Smooth muscle cell (in vitro differentiated cells): ENCODE results near the gene UNC119. TPM values are rescaled to one million over a fixed set of nuclear protein-coding genes. Genes with fewer than 3 reads are reported as not detected.

Experiments used
- DNase-seq: peaks from one replicate; lab custom pipeline; 2025; ENCODE audit not compliant: unreplicated experiment; lab: John Stamatoyannopoulos, UW
- H2AFZ ChIP-seq: fragments of 200-600 bp; sonication (generic); 2 replicates; pipeline ENCODE4 v1.6.0; 2016; ENCODE audit warnings: antibody characterized with exemption, low read depth, mild to moderate bottlenecking
- H3F3A ChIP-seq: fragments of 200-600 bp; sonication (generic); 2 replicates; pipeline ENCODE4 v1.6.0; 2017; ENCODE audit warnings: antibody characterized with exemption, low read depth
- H3K27ac ChIP-seq: fragments of 200-600 bp; sonication (generic); 2 replicates; pipeline ENCODE4 v1.5.1; 2016; ENCODE audit warnings: low read depth, mild to moderate bottlenecking
- H3K27me3 ChIP-seq: fragments of 200-600 bp; sonication (generic); 2 replicates; pipeline ENCODE4 v1.6.1; 2016; ENCODE audit warnings: low read depth, mild to moderate bottlenecking
- H3K36me3 ChIP-seq: fragments of 200-600 bp; sonication (generic); 2 replicates; pipeline ENCODE4 v1.5.1; 2016; ENCODE audit warnings: low read depth
- H3K4me1 ChIP-seq: fragments of 200-600 bp; sonication (generic); 2 replicates; pipeline ENCODE4 v1.5.1; 2016; ENCODE audit warnings: low read depth
- H3K4me2 ChIP-seq: fragments of 200-600 bp; sonication (generic); 2 replicates; pipeline ENCODE4 v1.6.0; 2016; ENCODE audit warnings: mild to moderate bottlenecking
- H3K4me3 ChIP-seq: fragments of 200-600 bp; sonication (generic); 2 replicates; pipeline ENCODE4 v1.5.1; 2016; ENCODE audit warnings: mild to moderate bottlenecking
- H3K79me2 ChIP-seq: fragments of 200-600 bp; sonication (generic); 2 replicates; pipeline ENCODE4 v1.6.0; 2016; ENCODE audit warnings: low read depth, mild to moderate bottlenecking
- H3K9ac ChIP-seq: fragments of 200-600 bp; sonication (generic); 2 replicates; pipeline ENCODE4 v1.6.0; 2016; ENCODE audit warnings: low read depth
- H3K9me3 ChIP-seq: fragments of 200-600 bp; sonication (generic); replicated peaks from 2 replicates; pipeline ENCODE4 v1.5.1; 2016; ENCODE audit warnings: low read depth
- H4K20me1 ChIP-seq: fragments of 200-600 bp; sonication (generic); 2 replicates; pipeline ENCODE4 v1.6.0; 2016; ENCODE audit warnings: low read depth
- CTCF ChIP-seq: fragments of 200-600 bp; sonication (generic); IDR thresholded peaks from 2 replicates; pipeline ENCODE4 v1.5.1; 2017; ENCODE audit warnings: borderline replicate concordance, mild to moderate bottlenecking, antibody characterized with exemption; ENCODE audit not compliant: insufficient read depth, poor library complexity, severe bottlenecking
- WGBS: methylation state at CpG from one replicate; pipeline ENCODE4 v1.1.7; 2016; ENCODE audit warnings: low lambda C conversion rate; 5-methylcytosine and 5-hydroxymethylcytosine counted together
- polyA plus RNA-seq: library from polyadenylated mRNA; unstranded; fragments of >200 nt; fragmentation: Nextera tagmentation; extraction: Ambion mirVana; gene quantifications from 2 replicates; pipeline ENCODE4 v1.2.1, GENCODE V29; 2016
- total RNA-seq: library from RNA; depleted of rRNA; stranded (reverse); fragments of >200 nt; gene quantifications from 2 replicates; pipeline ENCODE4 v1.2.3, GENCODE V29; 2014

Gene UNC119
- total and polyA plus RNA-seq, 2 experiments from 2014 or later, result 35.9 to 46.9 TPM

- no peaks in the 10 kb centered on the region for H3K36me3 ChIP-seq
- H2AFZ ChIP-seq, result no peak overlapping the region
- no peak for TF ChIP-seq CTCF
- no peaks in the 10 kb centered on the region for H3F3A ChIP-seq
- no peak overlapping the region for H3K4me2 ChIP-seq
- peaks cover 41% of the 10 kb centered on the region for H4K20me1 ChIP-seq
- no peaks in the 10 kb centered on the region for H3K27me3 ChIP-seq
- H3K4me1 ChIP-seq, result peaks cover 18% of the 10 kb centered on the region
- no peaks in the 10 kb centered on the region for H3K9me3 ChIP-seq
- no peak overlapping the region for H3K9ac ChIP-seq
- WGBS, result 83% methylated on average over 3 of the region's 3 CpGs
- H3K4me3 ChIP-seq, result no peak overlapping the region
- H3K79me2 ChIP-seq, result peaks cover 9% of the 10 kb centered on the region
- DNase-seq, result no peak
- H3K27ac ChIP-seq, result no peak overlapping the region
Measured at GRCh38 chr17:28549236-28550132, 2.9 kb downstream of the UNC119 start.

- 85% methylated on average over 6 of the region's 6 CpGs for WGBS
- no peak overlapping the region for H3K4me2 ChIP-seq
- no peak overlapping the region for H2AFZ ChIP-seq
- DNase-seq, result no peak
- H4K20me1 ChIP-seq, result peaks cover 41% of the 10 kb centered on the region
- TF ChIP-seq CTCF, result no peak
- no peak overlapping the region for H3K4me3 ChIP-seq
- H3K4me1 ChIP-seq, result peaks cover 18% of the 10 kb centered on the region
- no peak overlapping the region for H3K27ac ChIP-seq
- H3K27me3 ChIP-seq, result no peaks in the 10 kb centered on the region
- peaks cover 9% of the 10 kb centered on the region for H3K79me2 ChIP-seq
- H3K36me3 ChIP-seq, result no peaks in the 10 kb centered on the region
- H3K9me3 ChIP-seq, result no peaks in the 10 kb centered on the region
- H3F3A ChIP-seq, result no peaks in the 10 kb centered on the region
- no peak overlapping the region for H3K9ac ChIP-seq
Measured at GRCh38 chr17:28548417-28549130, 3.9 kb downstream of the UNC119 start.

GRCh38 chr17:28547623-28548416, 4.6 kb downstream of the UNC119 start:
- Histone ChIP-seq H3K36me3 (no peaks in the 10 kb centered on the region), H2AFZ (no peak overlapping the region), H3K4me3 (no peak overlapping the region), H3K9ac (no peak overlapping the region), H3K4me2 (no peak overlapping the region), H3K27me3 (no peaks in the 10 kb centered on the region), H3K9me3 (no peaks in the 10 kb centered on the region), H3K27ac (no peak overlapping the region), H4K20me1 (peaks cover 41% of the 10 kb centered on the region), H3K4me1 (peaks cover 16% of the 10 kb centered on the region), H3F3A (no peaks in the 10 kb centered on the region), H3K79me2 (peaks cover 9% of the 10 kb centered on the region)
- peak; percentile 87 for TF ChIP-seq CTCF
- WGBS, result 79% methylated on average over 26 of the region's 26 CpGs
- DNase-seq, result peak; percentile 16
